Measurements from ENCODE around the gene GPR18. TPM values are rescaled to one million over a fixed set of nuclear protein-coding genes. Genes with fewer than 3 reads are reported as not detected.

The GPR18 gene
- total and polyA plus RNA-seq, 11 donors, result 0.04 to 1.1 (median 0.34) TPM; not detected in 8

DNA sequence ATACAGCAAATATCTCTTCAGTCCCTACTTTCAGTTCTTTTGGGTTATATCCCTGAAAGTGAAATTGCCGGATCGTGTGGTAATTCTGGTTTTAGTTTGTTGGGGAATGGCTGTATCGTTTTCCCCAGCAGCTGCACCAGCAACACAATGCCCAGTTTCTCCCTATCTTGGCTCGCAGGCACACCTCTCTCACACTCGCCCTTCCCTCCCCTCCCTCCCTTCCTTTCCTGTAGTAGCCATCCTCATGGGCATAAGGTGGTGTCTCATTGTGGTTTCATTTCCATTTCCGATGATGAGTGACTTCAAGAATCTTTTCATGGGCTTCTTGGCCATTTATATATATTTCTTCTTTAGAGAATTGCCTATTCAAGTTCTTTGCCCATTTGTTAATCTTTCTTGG, 8.6 kb upstream of the GPR18 start:
- no peak for DNase-seq

DNA sequence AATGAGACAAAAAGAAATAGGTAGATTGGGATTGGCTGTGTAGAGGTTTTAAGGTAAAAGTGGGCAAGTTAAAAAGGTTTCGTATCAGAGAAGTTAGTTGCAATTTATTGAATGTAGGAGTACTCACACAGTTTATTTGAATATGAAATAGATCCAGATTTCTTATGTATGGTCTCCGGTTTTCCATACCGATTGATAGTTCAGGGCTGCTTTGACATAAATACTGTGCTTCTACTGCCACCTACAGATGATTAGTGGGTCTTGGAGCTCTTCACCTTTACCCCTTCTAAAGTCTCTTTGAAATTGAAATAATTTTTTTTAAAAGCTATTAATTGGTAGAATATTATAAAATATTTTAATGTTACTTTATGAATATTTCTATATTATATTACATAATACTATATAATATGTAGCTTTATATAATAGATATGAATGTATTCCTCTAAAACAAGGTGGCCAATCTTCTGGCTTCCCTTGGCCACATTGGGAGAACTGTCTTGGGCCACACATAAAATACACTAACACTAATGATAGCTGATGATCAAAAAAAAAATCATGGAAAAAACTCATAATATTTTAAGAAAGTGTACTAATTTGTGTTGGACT, 7.7 kb upstream of the GPR18 start:
- Histone ChIP-seq H3K4me3 (no peak overlapping the region), H3K27me3 (no peaks in the 10 kb centered on the region), H3K27ac (no peak overlapping the region), H3K9me3 (no peaks in the 10 kb centered on the region), H3K36me3 (peaks cover 0 to 6% (median 0%) of the 10 kb centered on the region in 9 donors), H3K4me1 (peaks cover 0 to 33% (median 10%) of the 10 kb centered on the region in 12 donors)
- intact Hi-C loops (cut with DNase I), result loop anchor here (1.0 to 5.0 kb wide), 8 partner anchors 64 to 171 kb away; partner anchors contain the start of gene UBAC2 (in 1 of the 10)
- TF ChIP-seq, protein P1, sequence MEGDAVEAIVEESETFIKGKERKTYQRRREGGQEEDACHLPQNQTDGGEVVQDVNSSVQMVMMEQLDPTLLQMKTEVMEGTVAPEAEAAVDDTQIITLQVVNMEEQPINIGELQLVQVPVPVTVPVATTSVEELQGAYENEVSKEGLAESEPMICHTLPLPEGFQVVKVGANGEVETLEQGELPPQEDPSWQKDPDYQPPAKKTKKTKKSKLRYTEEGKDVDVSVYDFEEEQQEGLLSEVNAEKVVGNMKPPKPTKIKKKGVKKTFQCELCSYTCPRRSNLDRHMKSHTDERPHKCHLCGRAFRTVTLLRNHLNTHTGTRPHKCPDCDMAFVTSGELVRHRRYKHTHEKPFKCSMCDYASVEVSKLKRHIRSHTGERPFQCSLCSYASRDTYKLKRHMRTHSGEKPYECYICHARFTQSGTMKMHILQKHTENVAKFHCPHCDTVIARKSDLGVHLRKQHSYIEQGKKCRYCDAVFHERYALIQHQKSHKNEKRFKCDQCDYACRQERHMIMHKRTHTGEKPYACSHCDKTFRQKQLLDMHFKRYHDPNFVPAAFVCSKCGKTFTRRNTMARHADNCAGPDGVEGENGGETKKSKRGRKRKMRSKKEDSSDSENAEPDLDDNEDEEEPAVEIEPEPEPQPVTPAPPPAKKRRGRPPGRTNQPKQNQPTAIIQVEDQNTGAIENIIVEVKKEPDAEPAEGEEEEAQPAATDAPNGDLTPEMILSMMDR (IDR thresholded peaks at IDR 0.05), result peak; percentile 52 to 79 (median 68)
- TF ChIP-seq POLR2A (IDR thresholded peaks at IDR 0.05), result no peak
- WGBS, 4 donors, result 29 to 39% (median 35%) methylated on average over 3 of the region's 3 CpGs
- DNase-seq, result no peak
- peak in 3 of 4 donors; percentile 58 to 71 (median 69) for ATAC-seq

More for the DNA sequence above, 8.6 kb upstream of the GPR18 start:
- Histone ChIP-seq H3K4me1 (peaks cover 0 to 42% (median 10%) of the 10 kb centered on the region in 12 donors), H3K27ac (no peak overlapping the region), H3K4me3 (no peak overlapping the region), H3K36me3 (peaks cover 0 to 6% (median 0%) of the 10 kb centered on the region in 9 donors), H3K27me3 (no peaks in the 10 kb centered on the region), H3K9me3 (peaks cover 0 to under 1% (median 0%) of the 10 kb centered on the region in 12 donors)
- intact Hi-C loops (cut with DNase I), result loop anchor here in 9 of 10 donors (1.0 to 5.0 kb wide), 7 partner anchors 65 to 170 kb away; partner anchors contain the start of gene UBAC2 (in 1 of the 9)
- TF ChIP-seq, protein P1 (IDR thresholded peaks at IDR 0.05), result no peak
- TF ChIP-seq POLR2A (IDR thresholded peaks at IDR 0.05), result no peak
- WGBS, 4 donors, result 77 to 87% (median 82%) methylated on average over 6 of the region's 6 CpGs
- ATAC-seq, result no peak

DNA sequence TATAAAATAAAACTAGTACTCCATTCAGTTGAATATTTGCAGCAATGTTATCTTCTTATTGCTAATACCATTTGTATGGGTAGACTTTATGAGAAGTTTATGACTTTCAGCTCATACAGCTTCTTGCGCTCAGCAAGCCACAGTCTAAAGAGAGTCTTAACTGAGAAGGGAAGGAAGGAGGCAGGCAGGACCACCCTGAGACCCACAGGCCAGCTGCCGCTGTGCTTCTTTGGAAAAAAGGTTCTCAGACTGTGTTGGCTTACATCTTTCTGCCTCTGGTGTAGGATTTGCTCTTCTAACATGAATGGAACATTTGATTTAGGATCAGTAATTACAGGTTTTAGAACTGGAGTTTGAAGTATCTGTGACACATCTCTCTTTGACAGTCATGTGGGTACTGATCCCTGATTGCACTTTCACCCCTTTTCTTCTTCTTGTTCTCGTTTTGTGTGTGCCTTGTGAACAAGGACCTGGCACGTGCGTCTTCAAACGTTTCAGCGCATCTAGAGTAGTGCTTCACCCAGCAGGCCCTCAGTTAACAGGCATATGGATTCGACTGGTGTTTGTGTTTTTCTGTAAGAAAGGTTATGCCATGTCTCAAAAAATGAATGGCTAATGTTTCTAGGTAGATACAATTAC, 7.1 kb upstream of the GPR18 start:
- WGBS, 4 donors, result 81 to 83% (median 82%) methylated on average over 8 of the region's 8 CpGs
- Histone ChIP-seq H3K4me1 (peaks cover 0 to 29% (median 10%) of the 10 kb centered on the region in 12 donors), H3K4me3 (no peak overlapping the region), H3K27me3 (no peaks in the 10 kb centered on the region), H3K9me3 (no peaks in the 10 kb centered on the region), H3K27ac (no peak overlapping the region), H3K36me3 (peaks cover 0 to 6% (median 0%) of the 10 kb centered on the region in 9 donors)
- DNase-seq, result no peak
- no peak for TF ChIP-seq POLR2A (IDR thresholded peaks at IDR 0.05)
- TF ChIP-seq, protein P1 (IDR thresholded peaks at IDR 0.05), result no peak
- no peak for ATAC-seq
- intact Hi-C loops (cut with DNase I), result loop anchor here in 6 of 10 donors (2.0 to 5.0 kb wide), 5 partner anchors 63 to 172 kb away; partner anchors contain the start of gene UBAC2 (in 1 of the 6)

DNA sequence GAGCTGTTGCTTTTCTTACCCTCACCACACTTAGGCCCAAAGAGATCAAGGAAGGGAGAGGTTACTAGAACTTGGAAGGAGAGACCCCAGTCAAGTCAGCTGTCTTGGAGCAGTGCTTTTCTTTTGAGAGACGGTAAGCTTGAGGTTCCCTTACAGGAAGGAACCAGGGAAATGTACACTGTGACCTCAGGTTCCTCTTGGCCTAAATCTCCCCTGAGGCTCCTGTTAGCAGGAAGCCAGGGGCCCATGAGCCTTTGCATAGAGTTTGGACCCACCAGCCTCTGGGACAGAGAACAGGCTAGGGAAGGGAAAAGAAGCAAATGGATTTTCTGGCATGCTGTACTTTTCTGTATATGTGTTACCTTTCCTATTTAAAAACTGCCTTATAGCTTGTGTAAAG, 5.9 kb upstream of the GPR18 start:
- 26 to 60% (median 39%) methylated on average over 1 of the region's 1 CpG for WGBS, 4 donors
- TF ChIP-seq, protein P1 (IDR thresholded peaks at IDR 0.05), result no peak
- TF ChIP-seq POLR2A (IDR thresholded peaks at IDR 0.05), result no peak
- peaks cover 0 to 8% (median 3%) of the 10 kb centered on the region in 9 donors for H3K36me3 ChIP-seq
- DNase-seq (no peak), ATAC-seq (peak in 1 of 4 donors; percentile 36)
- H3K4me3 ChIP-seq, result no peak overlapping the region
- H3K27me3 ChIP-seq, result no peaks in the 10 kb centered on the region
- intact Hi-C loops (cut with DNase I), result loop anchor here in 6 of 10 donors (2.0 to 5.0 kb wide), 4 partner anchors 57 to 87 kb away; no protein-coding TSS in a partner anchor
- no peaks in the 10 kb centered on the region for H3K9me3 ChIP-seq
- peak overlapping the region in 1 of 12 donors; percentile 25 for H3K27ac ChIP-seq
- H3K4me1 ChIP-seq, result peaks cover 0 to 29% (median 10%) of the 10 kb centered on the region in 12 donors
